ENCODE results near the gene CD300LG. TPM values are rescaled to one million over a fixed set of nuclear protein-coding genes. Genes with fewer than 3 reads are reported as not detected.
"Not testable (repeated sequence)": the region's sequence is repeated elsewhere in the genome, so short reads cannot be mapped to it uniquely, and the experiment has no call there.

Gene CD300LG
- total RNA-seq, 2 experiments from 2014 or later = not detected

DNA sequence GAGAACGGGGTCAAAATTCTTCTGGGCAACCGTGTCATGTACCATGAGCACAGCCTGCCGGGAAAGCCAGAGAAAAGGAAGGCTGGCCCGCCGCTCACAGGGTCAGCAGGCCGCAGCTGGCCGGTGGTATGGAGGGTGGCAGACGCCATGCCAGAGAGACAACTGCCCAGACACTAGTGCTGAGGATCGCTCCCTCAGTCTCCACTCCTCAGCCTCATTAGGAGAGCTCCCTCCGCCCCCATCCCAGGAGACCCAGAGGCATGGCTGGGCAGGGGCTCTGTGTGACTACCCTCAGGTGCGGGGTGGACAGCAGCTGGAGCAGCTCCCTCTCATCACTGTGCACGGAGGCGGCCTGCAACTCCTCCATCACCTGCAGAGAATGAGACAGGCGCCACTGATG is 17.2 kb upstream of the CD300LG start:
- H3K9me3 Mint-ChIP-seq = no peaks in the 10 kb centered on the region
- CTCF ChIA-PET = interaction anchor here (1.8 to 2.5 kb wide), 2 partner anchors 17 to 63 kb away, joined by 6 read pairs; partner anchors contain the start of gene CD300LG
- no peak overlapping the region for H3K4me3 Mint-ChIP-seq
- intact Hi-C loops (cut with micrococcal nuclease) = loop anchor here (5.0 kb wide), 1 partner anchor 42 kb away; no protein-coding TSS in a partner anchor
- peaks cover 28% of the 10 kb centered on the region for H3K27me3 Mint-ChIP-seq (ENCODE audit: low read depth)
- no peak for DNase-seq
- H3K36me3 Mint-ChIP-seq (ENCODE audit: low read depth) = no peaks in the 10 kb centered on the region
- H3K4me1 Mint-ChIP-seq (ENCODE audit: low read depth) = peaks cover 15% of the 10 kb centered on the region
- H3K27ac Mint-ChIP-seq = no peak overlapping the region

GRCh38 chr17:43830510-43831140 is 16.4 kb upstream of the CD300LG start:
- no peak overlapping the region for H3K27ac Mint-ChIP-seq
- H3K4me3 Mint-ChIP-seq = no peak overlapping the region
- intact Hi-C loops (cut with micrococcal nuclease) = loop anchor here (5.0 kb wide), 1 partner anchor 43 kb away; no protein-coding TSS in a partner anchor

GRCh38 chr17:43831633-43832032 is 15.3 kb upstream of the CD300LG start:
- peaks cover 15% of the 10 kb centered on the region for H3K4me1 Mint-ChIP-seq (ENCODE audit: low read depth)
- H3K36me3 Mint-ChIP-seq (ENCODE audit: low read depth) = no peaks in the 10 kb centered on the region
- no peak for DNase-seq
- no peaks in the 10 kb centered on the region for H3K9me3 Mint-ChIP-seq
- peak overlapping the region; percentile 72 for H3K4me3 Mint-ChIP-seq
- H3K27me3 Mint-ChIP-seq (ENCODE audit: low read depth) = peaks cover 28% of the 10 kb centered on the region
- intact Hi-C loops (cut with micrococcal nuclease) = loop anchor here (5.0 kb wide), 1 partner anchor 44 kb away; no protein-coding TSS in a partner anchor
- CTCF ChIA-PET = interaction anchor here (2.5 kb wide), 1 partner anchor 15 kb away, joined by 6 read pairs; the partner anchor contains the start of gene CD300LG
- H3K27ac Mint-ChIP-seq = no peak overlapping the region

More at GRCh38 chr17:43830510-43831140, 16.4 kb upstream of the CD300LG start:
- Mint-ChIP-seq H3K9me3 (no peaks in the 10 kb centered on the region), H3K36me3 (ENCODE audit: low read depth) (no peaks in the 10 kb centered on the region), H3K27me3 (ENCODE audit: low read depth) (peaks cover 28% of the 10 kb centered on the region), H3K4me1 (ENCODE audit: low read depth) (peaks cover 15% of the 10 kb centered on the region)
- CTCF ChIA-PET = interaction anchor here (2.5 kb wide), 1 partner anchor 16 kb away, joined by 6 read pairs; the partner anchor contains the start of gene CD300LG
- DNase-seq = peak; percentile 22

DNA sequence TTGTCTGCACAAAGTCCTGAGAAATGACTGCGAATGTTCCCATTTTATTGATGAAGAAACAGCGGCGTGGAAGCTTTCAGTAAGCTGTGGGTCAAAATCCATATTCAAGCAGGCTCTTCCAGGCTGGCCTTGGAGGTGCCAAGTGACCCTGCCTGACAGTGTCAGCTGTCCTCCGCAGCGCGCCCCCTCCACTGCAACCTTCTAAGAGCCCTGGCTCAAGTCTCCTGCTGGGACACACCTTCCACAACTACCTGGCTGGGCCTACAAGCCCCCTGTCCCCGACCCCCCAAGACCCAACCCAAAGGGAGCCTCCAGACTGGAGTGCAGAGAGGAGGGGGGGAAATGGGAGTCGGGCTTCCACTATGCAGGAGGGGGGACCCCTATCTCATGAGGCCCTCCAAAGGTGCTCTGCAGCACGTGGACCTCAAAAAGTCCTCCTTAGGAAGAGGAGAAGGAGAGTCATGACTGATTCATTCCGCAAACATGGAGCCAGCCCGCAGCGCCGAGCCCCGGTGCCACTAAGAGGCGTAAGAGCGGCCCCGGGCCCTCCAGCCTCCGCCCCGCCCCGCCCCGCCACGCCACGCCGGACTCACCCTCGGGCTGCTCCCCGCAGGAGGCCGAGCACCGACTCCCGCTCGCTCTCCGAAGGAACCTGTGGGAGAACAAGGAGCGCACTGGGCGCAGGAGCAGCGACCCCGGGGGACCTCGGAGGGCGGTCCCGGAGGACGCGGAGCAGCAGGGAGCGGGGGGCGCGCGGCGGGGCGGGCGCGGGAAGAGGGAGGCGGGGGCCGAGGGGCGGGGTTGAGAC is 14.6 kb upstream of the CD300LG start:
- intact Hi-C loops (cut with micrococcal nuclease) = loop anchor here (5.0 kb wide), 1 partner anchor 45 kb away; no protein-coding TSS in a partner anchor
- peak; percentile 25 for DNase-seq
- H3K27ac Mint-ChIP-seq = no peak overlapping the region
- no peaks in the 10 kb centered on the region for H3K9me3 Mint-ChIP-seq
- peak overlapping the region; percentile 72 for H3K4me3 Mint-ChIP-seq
- peaks cover 28% of the 10 kb centered on the region for H3K27me3 Mint-ChIP-seq (ENCODE audit: low read depth)
- peaks cover 15% of the 10 kb centered on the region for H3K4me1 Mint-ChIP-seq (ENCODE audit: low read depth)
- no peaks in the 10 kb centered on the region for H3K36me3 Mint-ChIP-seq (ENCODE audit: low read depth)
- CTCF ChIA-PET = no interaction called here

GRCh38 chr17:43832976-43833829 is 13.8 kb upstream of the CD300LG start, which contains the start of gene MPP3:
Gene MPP3 (minus strand): TSS chr17:43833146. CDS start chr17:43831906, 1,240 bp downstream.
- peak; percentile 34 for DNase-seq
- Mint-ChIP-seq H3K36me3 (ENCODE audit: low read depth) (no peaks in the 10 kb centered on the region), H3K4me1 (ENCODE audit: low read depth) (peaks cover 15% of the 10 kb centered on the region), H3K9me3 (no peaks in the 10 kb centered on the region), H3K27ac (no peak within 1 kb of the TSS), H3K27me3 (ENCODE audit: low read depth) (peaks cover 28% of the 10 kb centered on the region), H3K4me3 (peak within 1 kb of the TSS; percentile 72)
- CTCF ChIA-PET = no interaction called here
- intact Hi-C loops (cut with micrococcal nuclease) = loop anchor here (5.0 kb wide), 1 partner anchor 46 kb away; no protein-coding TSS in a partner anchor

DNA sequence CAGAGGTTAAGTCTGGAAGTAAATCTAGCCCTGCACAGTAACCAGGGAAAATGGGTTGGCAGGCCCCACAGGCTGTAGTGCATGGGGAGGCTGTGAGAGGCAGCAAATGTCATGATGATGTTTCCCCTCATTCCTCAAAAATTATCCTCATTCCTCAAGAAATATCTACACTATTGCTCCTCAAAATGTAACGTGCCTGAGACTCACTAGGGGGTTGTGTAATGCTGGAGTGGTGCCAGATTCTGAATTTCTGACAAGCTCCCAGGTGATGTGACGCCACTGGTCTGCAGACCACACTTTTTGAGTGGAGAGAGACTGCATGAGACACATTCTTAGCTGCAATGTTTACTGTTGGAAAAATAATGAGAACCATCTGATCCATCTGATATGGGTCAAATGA is 12.9 kb upstream of the CD300LG start:
- Mint-ChIP-seq H3K36me3 (ENCODE audit: low read depth) (no peaks in the 10 kb centered on the region), H3K9me3 (no peaks in the 10 kb centered on the region), H3K4me1 (ENCODE audit: low read depth) (peaks cover 15% of the 10 kb centered on the region), H3K27me3 (ENCODE audit: low read depth) (peaks cover 28% of the 10 kb centered on the region), H3K27ac (no peak overlapping the region), H3K4me3 (peak overlapping the region; percentile 22)
- intact Hi-C loops (cut with micrococcal nuclease) = loop anchor here (5.0 kb wide), 1 partner anchor 47 kb away; no protein-coding TSS in a partner anchor
- DNase-seq = no peak
- CTCF ChIA-PET = no interaction called here

- Mint-ChIP-seq H3K4me3 (no peak overlapping the region), H3K9me3 (no peaks in the 10 kb centered on the region), H3K27me3 (ENCODE audit: low read depth) (peaks cover 9% of the 10 kb centered on the region), H3K27ac (no peak overlapping the region), H3K36me3 (ENCODE audit: low read depth) (no peaks in the 10 kb centered on the region), H3K4me1 (ENCODE audit: low read depth) (no peaks in the 10 kb centered on the region)
- no peak for DNase-seq
- CTCF ChIA-PET = interaction anchor here (0.5 to 1.4 kb wide), 3 partner anchors 25 to 334 kb away, joined by 3 to 4 read pairs (median 3); no protein-coding TSS in a partner anchor
- intact Hi-C loops (cut with micrococcal nuclease) = no loop called here
Observed at GRCh38 chr17:43839670-43840108, 7.3 kb upstream of the CD300LG start.

GRCh38 chr17:43840814-43841213 is 6.2 kb upstream of the CD300LG start:
- Mint-ChIP-seq H3K4me1 (ENCODE audit: low read depth) (no peaks in the 10 kb centered on the region), H3K4me3 (no peak overlapping the region), H3K9me3 (no peaks in the 10 kb centered on the region), H3K27ac (no peak overlapping the region), H3K36me3 (ENCODE audit: low read depth) (no peaks in the 10 kb centered on the region), H3K27me3 (ENCODE audit: low read depth) (peaks cover 12% of the 10 kb centered on the region)
- CTCF ChIA-PET = interaction anchor here (0.6 to 1.4 kb wide), 5 partner anchors 23 to 156 kb away, joined by 3 to 4 read pairs (median 3); no protein-coding TSS in a partner anchor
- no peak for DNase-seq
- intact Hi-C loops (cut with micrococcal nuclease) = no loop called here

DNA sequence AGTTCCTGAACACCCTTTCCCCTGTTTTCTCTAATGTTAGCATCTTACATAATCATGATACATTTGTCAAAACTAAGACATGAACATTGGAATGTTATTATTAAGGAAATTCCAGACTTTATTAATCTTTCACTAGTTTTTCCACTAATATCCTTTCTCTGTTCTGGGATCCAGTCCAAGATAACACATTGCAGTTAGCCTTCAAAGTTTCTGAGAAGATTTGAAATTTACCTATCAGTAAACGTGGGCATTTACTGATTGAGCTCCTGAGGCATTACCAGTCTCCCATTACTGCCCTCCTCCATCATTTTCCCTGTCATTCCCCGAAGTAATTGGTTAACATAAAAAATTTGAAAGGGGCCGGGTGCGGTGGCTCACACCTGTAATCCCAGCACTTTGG is 5.7 kb upstream of the CD300LG start:
- CTCF ChIA-PET = interaction anchor here (0.6 to 1.1 kb wide), 2 partner anchors 24 to 39 kb away, joined by 3 read pairs; no protein-coding TSS in a partner anchor
- H3K36me3 Mint-ChIP-seq (ENCODE audit: low read depth) = no peaks in the 10 kb centered on the region
- peaks cover 15% of the 10 kb centered on the region for H3K27me3 Mint-ChIP-seq (ENCODE audit: low read depth)
- no peak for DNase-seq
- H3K27ac Mint-ChIP-seq = no peak overlapping the region
- H3K4me3 Mint-ChIP-seq = no peak overlapping the region
- intact Hi-C loops (cut with micrococcal nuclease) = no loop called here
- H3K4me1 Mint-ChIP-seq (ENCODE audit: low read depth) = no peaks in the 10 kb centered on the region
- H3K9me3 Mint-ChIP-seq = no peaks in the 10 kb centered on the region

DNA sequence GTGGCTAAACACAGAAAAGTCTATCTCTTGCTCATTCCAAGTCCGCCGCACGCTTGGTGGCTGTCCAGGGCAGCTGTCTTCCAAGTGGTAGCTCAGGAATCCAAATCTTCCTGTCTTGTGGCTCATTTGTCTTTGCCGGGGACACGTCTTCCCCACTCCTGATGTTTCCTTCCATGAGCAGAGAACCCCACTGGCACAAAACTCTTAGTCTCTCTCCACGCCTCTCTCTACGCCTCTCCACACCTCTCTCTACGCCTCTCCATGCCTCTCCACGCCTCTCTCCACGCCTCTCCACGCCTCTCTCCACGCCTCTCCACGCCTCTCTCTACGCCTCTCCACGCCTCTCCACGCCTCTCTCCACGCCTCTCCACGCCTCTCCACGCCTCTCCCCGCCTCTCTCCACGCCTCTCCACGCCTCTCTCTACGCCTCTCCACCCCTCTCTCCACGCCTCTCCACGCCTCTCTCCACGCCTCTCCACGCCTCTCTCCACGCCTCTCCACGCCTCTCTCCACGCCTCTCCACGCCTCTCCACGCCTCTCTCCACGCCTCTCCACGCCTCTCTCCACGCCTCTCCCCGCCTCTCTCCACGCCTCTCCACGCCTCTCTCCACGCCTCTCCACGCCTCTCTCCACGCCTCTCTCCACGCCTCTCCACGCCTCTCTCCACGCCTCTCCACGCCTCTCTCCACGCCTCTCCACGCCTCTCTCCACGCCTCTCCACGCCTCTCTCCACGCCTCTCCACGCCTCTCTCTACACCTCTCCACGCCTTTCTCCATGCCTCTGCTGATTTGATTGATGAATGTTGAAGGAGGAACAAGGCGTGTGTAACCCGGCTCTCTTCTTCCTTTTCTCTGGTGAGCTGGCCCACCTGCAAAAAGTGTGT is 4.6 kb upstream of the CD300LG start:
- peaks cover 15% of the 10 kb centered on the region for H3K27me3 Mint-ChIP-seq (ENCODE audit: low read depth)
- CTCF ChIA-PET = interaction anchor here (0.6 to 0.9 kb wide), 4 partner anchors 36 to 113 kb away, joined by 3 to 4 read pairs (median 4); no protein-coding TSS in a partner anchor
- H3K4me3 Mint-ChIP-seq; H3K4me1 Mint-ChIP-seq (ENCODE audit: low read depth); H3K9me3 Mint-ChIP-seq; DNase-seq; H3K27ac Mint-ChIP-seq; H3K36me3 Mint-ChIP-seq (ENCODE audit: low read depth); intact Hi-C loops (cut with micrococcal nuclease): not testable (repeated sequence)

DNA sequence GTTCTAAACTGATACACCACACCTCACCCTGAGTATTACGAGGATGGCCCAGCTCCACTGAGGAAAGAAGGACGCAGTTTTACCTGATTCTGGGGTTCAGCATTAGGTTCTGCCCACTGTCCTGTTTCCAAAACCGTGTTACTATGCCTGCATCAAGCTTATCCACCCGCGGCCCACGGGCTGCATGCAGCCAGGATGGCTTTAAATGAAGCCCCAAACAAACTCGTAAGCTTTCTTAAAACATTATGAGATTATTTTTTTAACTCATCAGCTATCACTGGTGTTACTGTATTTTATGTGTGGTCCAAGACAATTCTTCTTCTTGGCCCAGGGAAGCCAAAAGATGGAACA is 4.0 kb upstream of the CD300LG start:
- H3K4me1 Mint-ChIP-seq (ENCODE audit: low read depth) = no peaks in the 10 kb centered on the region
- peaks cover 15% of the 10 kb centered on the region for H3K27me3 Mint-ChIP-seq (ENCODE audit: low read depth)
- CTCF ChIA-PET = interaction anchor here (0.6 to 0.9 kb wide), 2 partner anchors 36 to 83 kb away, joined by 3 to 4 read pairs; no protein-coding TSS in a partner anchor
- no peak overlapping the region for H3K27ac Mint-ChIP-seq
- no peaks in the 10 kb centered on the region for H3K9me3 Mint-ChIP-seq
- intact Hi-C loops (cut with micrococcal nuclease) = no loop called here
- DNase-seq = no peak
- H3K36me3 Mint-ChIP-seq (ENCODE audit: low read depth) = no peaks in the 10 kb centered on the region
- no peak overlapping the region for H3K4me3 Mint-ChIP-seq
